Smooth muscle cell (in vitro differentiated cells): ENCODE data around the gene B3GNT4. TPM values are rescaled to one million over a fixed set of nuclear protein-coding genes. Genes with fewer than 3 reads are reported as not detected.

Experiments
- DNase-seq: peaks from one replicate; lab custom pipeline; 2025; ENCODE audit not compliant: unreplicated experiment; lab: John Stamatoyannopoulos, UW
- H2AFZ ChIP-seq: fragments of 200-600 bp; sonication (generic); 2 replicates; pipeline ENCODE4 v1.6.0; 2016; ENCODE audit warnings: antibody characterized with exemption, low read depth, mild to moderate bottlenecking
- H3F3A ChIP-seq: fragments of 200-600 bp; sonication (generic); 2 replicates; pipeline ENCODE4 v1.6.0; 2017; ENCODE audit warnings: antibody characterized with exemption, low read depth
- H3K27ac ChIP-seq: fragments of 200-600 bp; sonication (generic); 2 replicates; pipeline ENCODE4 v1.5.1; 2016; ENCODE audit warnings: low read depth, mild to moderate bottlenecking
- H3K27me3 ChIP-seq: fragments of 200-600 bp; sonication (generic); 2 replicates; pipeline ENCODE4 v1.6.1; 2016; ENCODE audit warnings: low read depth, mild to moderate bottlenecking
- H3K36me3 ChIP-seq: fragments of 200-600 bp; sonication (generic); 2 replicates; pipeline ENCODE4 v1.5.1; 2016; ENCODE audit warnings: low read depth
- H3K4me1 ChIP-seq: fragments of 200-600 bp; sonication (generic); 2 replicates; pipeline ENCODE4 v1.5.1; 2016; ENCODE audit warnings: low read depth
- H3K4me2 ChIP-seq: fragments of 200-600 bp; sonication (generic); 2 replicates; pipeline ENCODE4 v1.6.0; 2016; ENCODE audit warnings: mild to moderate bottlenecking
- H3K4me3 ChIP-seq: fragments of 200-600 bp; sonication (generic); 2 replicates; pipeline ENCODE4 v1.5.1; 2016; ENCODE audit warnings: mild to moderate bottlenecking
- H3K79me2 ChIP-seq: fragments of 200-600 bp; sonication (generic); 2 replicates; pipeline ENCODE4 v1.6.0; 2016; ENCODE audit warnings: low read depth, mild to moderate bottlenecking
- H3K9ac ChIP-seq: fragments of 200-600 bp; sonication (generic); 2 replicates; pipeline ENCODE4 v1.6.0; 2016; ENCODE audit warnings: low read depth
- H3K9me3 ChIP-seq: fragments of 200-600 bp; sonication (generic); replicated peaks from 2 replicates; pipeline ENCODE4 v1.5.1; 2016; ENCODE audit warnings: low read depth
- H4K20me1 ChIP-seq: fragments of 200-600 bp; sonication (generic); 2 replicates; pipeline ENCODE4 v1.6.0; 2016; ENCODE audit warnings: low read depth
- WGBS: methylation state at CpG from one replicate; pipeline ENCODE4 v1.1.7; 2016; ENCODE audit warnings: low lambda C conversion rate; 5-methylcytosine and 5-hydroxymethylcytosine counted together
- polyA plus RNA-seq: library from polyadenylated mRNA; unstranded; fragments of >200 nt; fragmentation: Nextera tagmentation; extraction: Ambion mirVana; gene quantifications from 2 replicates; pipeline ENCODE4 v1.2.1, GENCODE V29; 2016
- total RNA-seq: library from RNA; depleted of rRNA; stranded (reverse); fragments of >200 nt; gene quantifications from 2 replicates; pipeline ENCODE4 v1.2.3, GENCODE V29; 2014
- TF ChIP-seq, protein P1 (sequence below): fragments of 200-600 bp; sonication (generic); IDR thresholded peaks from 2 replicates; pipeline ENCODE4 v1.5.1; 2017; ENCODE audit warnings: borderline replicate concordance, mild to moderate bottlenecking, antibody characterized with exemption; ENCODE audit not compliant: insufficient read depth, poor library complexity, severe bottlenecking

The B3GNT4 gene
- total and polyA plus RNA-seq, 2 experiments from 2014 or later, result 0.93 TPM; not detected in 1

- H3K79me2 ChIP-seq, result no peaks in the 10 kb centered on the region
- TF ChIP-seq, protein P1, sequence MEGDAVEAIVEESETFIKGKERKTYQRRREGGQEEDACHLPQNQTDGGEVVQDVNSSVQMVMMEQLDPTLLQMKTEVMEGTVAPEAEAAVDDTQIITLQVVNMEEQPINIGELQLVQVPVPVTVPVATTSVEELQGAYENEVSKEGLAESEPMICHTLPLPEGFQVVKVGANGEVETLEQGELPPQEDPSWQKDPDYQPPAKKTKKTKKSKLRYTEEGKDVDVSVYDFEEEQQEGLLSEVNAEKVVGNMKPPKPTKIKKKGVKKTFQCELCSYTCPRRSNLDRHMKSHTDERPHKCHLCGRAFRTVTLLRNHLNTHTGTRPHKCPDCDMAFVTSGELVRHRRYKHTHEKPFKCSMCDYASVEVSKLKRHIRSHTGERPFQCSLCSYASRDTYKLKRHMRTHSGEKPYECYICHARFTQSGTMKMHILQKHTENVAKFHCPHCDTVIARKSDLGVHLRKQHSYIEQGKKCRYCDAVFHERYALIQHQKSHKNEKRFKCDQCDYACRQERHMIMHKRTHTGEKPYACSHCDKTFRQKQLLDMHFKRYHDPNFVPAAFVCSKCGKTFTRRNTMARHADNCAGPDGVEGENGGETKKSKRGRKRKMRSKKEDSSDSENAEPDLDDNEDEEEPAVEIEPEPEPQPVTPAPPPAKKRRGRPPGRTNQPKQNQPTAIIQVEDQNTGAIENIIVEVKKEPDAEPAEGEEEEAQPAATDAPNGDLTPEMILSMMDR, result no peak
These were observed 35.4 kb downstream of the B3GNT4 start for GRCh38 chr12:122238861-122239260.

GRCh38 chr12:122243965-122244364 lies 40.5 kb downstream of the B3GNT4 start:
- 94% methylated on average over 6 of the region's 6 CpGs for WGBS
- Histone ChIP-seq H3K27ac (no peak overlapping the region), H3K4me2 (no peak overlapping the region), H3K36me3 (no peaks in the 10 kb centered on the region), H3K79me2 (no peaks in the 10 kb centered on the region), H2AFZ (no peak overlapping the region), H3K9me3 (peaks cover 3% of the 10 kb centered on the region), H4K20me1 (no peaks in the 10 kb centered on the region), H3K4me3 (no peak overlapping the region), H3K4me1 (no peaks in the 10 kb centered on the region), H3K9ac (no peak overlapping the region), H3F3A (no peaks in the 10 kb centered on the region), H3K27me3 (no peaks in the 10 kb centered on the region)
- no peak for DNase-seq
- TF ChIP-seq, protein P1, result no peak

More at GRCh38 chr12:122238861-122239260, 35.4 kb downstream of the B3GNT4 start:
- Histone ChIP-seq H3K36me3 (no peaks in the 10 kb centered on the region), H3K4me2 (no peak overlapping the region), H3K4me3 (no peak overlapping the region), H2AFZ (no peak overlapping the region), H3K27me3 (no peaks in the 10 kb centered on the region), H3K9ac (no peak overlapping the region), H3K27ac (no peak overlapping the region), H3F3A (no peaks in the 10 kb centered on the region), H3K4me1 (no peaks in the 10 kb centered on the region), H4K20me1 (no peaks in the 10 kb centered on the region), H3K9me3 (no peaks in the 10 kb centered on the region)
- no peak for DNase-seq
- 91% methylated on average over 5 of the region's 5 CpGs for WGBS

- no peak for DNase-seq
- Histone ChIP-seq H2AFZ (no peak overlapping the region), H3F3A (no peaks in the 10 kb centered on the region), H3K27me3 (no peaks in the 10 kb centered on the region), H3K27ac (no peak overlapping the region), H3K9me3 (peaks cover 3% of the 10 kb centered on the region), H3K79me2 (no peaks in the 10 kb centered on the region), H4K20me1 (no peaks in the 10 kb centered on the region), H3K9ac (no peak overlapping the region), H3K4me2 (no peak overlapping the region), H3K36me3 (no peaks in the 10 kb centered on the region), H3K4me1 (no peaks in the 10 kb centered on the region), H3K4me3 (no peak overlapping the region)
- WGBS, result 96% methylated on average over 11 of the region's 11 CpGs
- TF ChIP-seq, protein P1, result no peak
These were observed 41.3 kb downstream of the B3GNT4 start for GRCh38 chr12:122244565-122245371.

- WGBS, result 94% methylated on average over 1 of the region's 1 CpG
- no peaks in the 10 kb centered on the region for H3K79me2 ChIP-seq
- peaks cover 3% of the 10 kb centered on the region for H3K9me3 ChIP-seq
- no peaks in the 10 kb centered on the region for H3K36me3 ChIP-seq
- no peaks in the 10 kb centered on the region for H3K27me3 ChIP-seq
- H4K20me1 ChIP-seq, result no peaks in the 10 kb centered on the region
- no peak for DNase-seq
- H3K4me1 ChIP-seq, result no peaks in the 10 kb centered on the region
- no peak overlapping the region for H3K27ac ChIP-seq
- TF ChIP-seq, protein P1, result no peak
- no peak overlapping the region for H2AFZ ChIP-seq
- no peaks in the 10 kb centered on the region for H3F3A ChIP-seq
- H3K4me2 ChIP-seq, result no peak overlapping the region
- H3K4me3 ChIP-seq, result no peak overlapping the region
- H3K9ac ChIP-seq, result no peak overlapping the region
These were observed 42.0 kb downstream of the B3GNT4 start for GRCh38 chr12:122245553-122245952.
